ENCODE results near the gene NACAD. TPM values are rescaled to one million over a fixed set of nuclear protein-coding genes. Genes with fewer than 3 reads are reported as not detected.
"Not testable (repeated sequence)": the region's sequence is repeated elsewhere in the genome, so short reads cannot be mapped to it uniquely, and the experiment has no call there.

The NACAD gene
- polyA plus RNA-seq, 1 donor: 7.2 TPM

- not testable (repeated sequence) for H3K27me3 ChIP-seq (ENCODE audit: control insufficient read depth, insufficient read depth, low read length); DNase-seq; H3K9me3 ChIP-seq (ENCODE audit: control insufficient read depth, low read depth, low read length); H3K4me1 ChIP-seq (ENCODE audit: control insufficient read depth, insufficient read depth, low read length); H3K4me3 ChIP-seq (ENCODE audit: low read length); H3K27ac ChIP-seq (ENCODE audit: low read length)
- peaks cover 13% of the 10 kb centered on the region for H3K36me3 ChIP-seq (ENCODE audit: control insufficient read depth, insufficient read depth, low read length)
- no CpG with 5 or more reads among the region's 5 CpGs for WGBS (ENCODE audit: insufficient coverage, low lambda C conversion rate)
Measured at GRCh38 chr7:45034710-45035109, 54.1 kb downstream of the NACAD start.

GRCh38 chr7:45033931-45034290 is 54.9 kb downstream of the NACAD start:
- 100% methylated on average over 1 of the region's 4 CpGs for WGBS (ENCODE audit: insufficient coverage, low lambda C conversion rate)
- H3K27me3 ChIP-seq (ENCODE audit: control insufficient read depth, insufficient read depth, low read length): no peaks in the 10 kb centered on the region
- H3K4me1 ChIP-seq (ENCODE audit: control insufficient read depth, insufficient read depth, low read length): peaks cover 5% of the 10 kb centered on the region
- H3K4me3 ChIP-seq (ENCODE audit: low read length): no peak overlapping the region
- H3K36me3 ChIP-seq (ENCODE audit: control insufficient read depth, insufficient read depth, low read length): peaks cover 8% of the 10 kb centered on the region
- no peak overlapping the region for H3K27ac ChIP-seq (ENCODE audit: low read length)
- no peak for DNase-seq
- no peaks in the 10 kb centered on the region for H3K9me3 ChIP-seq (ENCODE audit: control insufficient read depth, low read depth, low read length)

DNA sequence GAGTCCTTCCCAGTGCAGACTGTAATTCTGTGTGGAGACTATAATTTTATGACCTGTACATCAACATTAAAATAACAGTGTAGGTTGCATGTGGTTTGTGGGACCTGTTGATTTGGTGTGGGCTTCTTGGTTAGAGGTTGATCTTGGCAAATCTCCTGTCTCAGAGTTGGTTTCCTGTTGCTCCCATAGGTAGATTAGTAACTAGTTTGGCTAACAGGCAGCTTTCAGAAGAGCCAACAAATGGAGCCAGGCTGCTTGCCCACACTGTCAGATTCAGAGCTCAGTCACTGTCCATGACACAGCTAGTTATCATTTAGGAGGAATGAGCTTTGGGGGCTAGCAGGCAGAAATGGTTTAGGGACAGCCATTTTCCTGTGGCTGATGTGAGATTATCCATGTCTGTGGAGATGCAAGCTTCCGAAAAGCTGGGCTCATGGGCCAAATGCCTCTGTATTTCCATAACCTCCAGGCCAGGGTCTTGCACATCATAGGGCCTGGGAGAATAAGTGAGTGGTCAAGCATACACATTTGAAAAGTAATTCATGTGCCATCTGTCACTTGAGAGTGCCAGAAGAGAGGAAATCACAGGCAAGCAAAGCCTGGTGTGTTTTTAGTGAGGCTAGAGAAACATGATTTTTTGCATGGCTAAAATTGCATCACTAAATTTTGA is 55.4 kb downstream of the NACAD start:
- Histone ChIP-seq H3K4me1 (ENCODE audit: control insufficient read depth, insufficient read depth, low read length) (peaks cover 5% of the 10 kb centered on the region), H3K4me3 (ENCODE audit: low read length) (no peak overlapping the region), H3K27me3 (ENCODE audit: control insufficient read depth, insufficient read depth, low read length) (no peaks in the 10 kb centered on the region), H3K27ac (ENCODE audit: low read length) (no peak overlapping the region), H3K36me3 (ENCODE audit: control insufficient read depth, insufficient read depth, low read length) (peaks cover 3% of the 10 kb centered on the region), H3K9me3 (ENCODE audit: control insufficient read depth, low read depth, low read length) (no peaks in the 10 kb centered on the region)
- DNase-seq: no peak
- no CpG with 5 or more reads among the region's 1 CpG for WGBS (ENCODE audit: insufficient coverage, low lambda C conversion rate)

DNA sequence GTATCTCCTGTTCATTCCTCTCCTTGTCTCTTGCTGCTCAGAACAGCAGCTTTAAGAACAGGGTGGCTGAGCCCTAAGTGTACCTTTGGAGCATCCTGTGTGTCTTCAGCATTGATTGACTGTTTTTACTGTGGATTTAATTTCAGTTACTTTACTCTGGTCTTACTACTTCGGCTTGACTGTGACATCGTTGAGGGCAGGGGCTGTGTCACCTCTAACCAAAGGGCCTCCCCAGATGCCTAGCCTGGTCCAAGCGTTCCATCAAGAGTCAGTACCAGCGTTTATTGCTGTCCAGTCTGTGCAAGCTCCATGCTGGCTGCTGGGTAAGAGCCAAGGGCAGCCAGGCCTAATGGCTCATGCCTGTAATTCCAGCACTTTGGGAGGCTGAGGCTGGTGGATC is 56.3 kb downstream of the NACAD start:
- no peak for DNase-seq
- peaks cover 2% of the 10 kb centered on the region for H3K36me3 ChIP-seq (ENCODE audit: control insufficient read depth, insufficient read depth, low read length)
- H3K4me1 ChIP-seq (ENCODE audit: control insufficient read depth, insufficient read depth, low read length): peaks cover 5% of the 10 kb centered on the region
- no peaks in the 10 kb centered on the region for H3K27me3 ChIP-seq (ENCODE audit: control insufficient read depth, insufficient read depth, low read length)
- no CpG with 5 or more reads among the region's 4 CpGs for WGBS (ENCODE audit: insufficient coverage, low lambda C conversion rate)
- no peak overlapping the region for H3K4me3 ChIP-seq (ENCODE audit: low read length)
- H3K9me3 ChIP-seq (ENCODE audit: control insufficient read depth, low read depth, low read length): no peaks in the 10 kb centered on the region
- H3K27ac ChIP-seq (ENCODE audit: low read length): no peak overlapping the region

DNA sequence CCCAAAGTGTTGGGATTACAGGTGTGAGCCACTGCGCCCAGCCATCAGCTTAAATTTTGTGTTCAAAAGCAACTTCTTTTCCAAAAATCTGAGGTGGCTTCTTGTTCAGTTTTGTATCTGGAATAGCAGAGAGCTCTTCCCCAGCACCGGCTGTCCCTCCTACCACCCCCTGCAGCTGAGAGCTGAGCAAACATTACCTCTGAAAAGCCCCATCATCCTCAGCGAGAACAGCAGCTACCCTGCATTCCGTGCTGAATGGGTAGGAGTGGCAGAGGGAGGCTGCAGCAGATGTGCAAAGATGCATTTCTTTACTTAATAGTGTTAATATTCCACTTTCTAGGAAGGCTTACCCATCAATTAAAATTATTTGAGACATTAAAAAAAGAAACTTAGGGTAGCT is 56.9 kb downstream of the NACAD start:
- Histone ChIP-seq H3K4me3 (ENCODE audit: low read length) (no peak overlapping the region), H3K9me3 (ENCODE audit: control insufficient read depth, low read depth, low read length) (no peaks in the 10 kb centered on the region), H3K27ac (ENCODE audit: low read length) (no peak overlapping the region), H3K27me3 (ENCODE audit: control insufficient read depth, insufficient read depth, low read length) (no peaks in the 10 kb centered on the region), H3K36me3 (ENCODE audit: control insufficient read depth, insufficient read depth, low read length) (peaks cover 5% of the 10 kb centered on the region), H3K4me1 (ENCODE audit: control insufficient read depth, insufficient read depth, low read length) (peaks cover 5% of the 10 kb centered on the region)
- DNase-seq: no peak
- no CpG with 5 or more reads among the region's 4 CpGs for WGBS (ENCODE audit: insufficient coverage, low lambda C conversion rate)

Other genes with a start within 250 kb of the NACAD start
- 161 TPM for gene H2AZ2, start 240.9 kb downstream of the NACAD start, polyA plus RNA-seq
- gene PURB, start 203.4 kb downstream of the NACAD start, polyA plus RNA-seq: 22.7 TPM
- gene MYO1G, start 110.0 kb downstream of the NACAD start, polyA plus RNA-seq: 2.2 TPM
- 19.5 TPM for gene CCM2, start 88.8 kb downstream of the NACAD start, polyA plus RNA-seq
- 67.4 TPM for gene TBRG4, start 22.7 kb upstream of the NACAD start, polyA plus RNA-seq
- gene RAMP3, start 68.8 kb upstream of the NACAD start, polyA plus RNA-seq: 5.1 TPM